Measurements from ENCODE around the gene IPO11. TPM values are rescaled to one million over a fixed set of nuclear protein-coding genes. Genes with fewer than 3 reads are reported as not detected.

The IPO11 gene
- total and polyA plus RNA-seq, 4 donors, result 4.7 to 20.6 (median 9.0) TPM

- H3K27ac ChIP-seq (ENCODE audit: low read depth in 1 of 2, low read length in 2 of 2), result no peak overlapping the region
- no peak overlapping the region for H3K4me3 ChIP-seq (ENCODE audit: low read depth in 1 of 3, low read length in 3 of 3)
- no peaks in the 10 kb centered on the region for H3K36me3 ChIP-seq (ENCODE audit: control insufficient read depth in 4 of 4, insufficient read depth in 3 of 4, low read depth in 1 of 4, low read length in 3 of 4)
- H3K27me3 ChIP-seq (ENCODE audit: control insufficient read depth in 4 of 4, insufficient read depth in 4 of 4, low read length in 3 of 4), result no peaks in the 10 kb centered on the region
- TF ChIP-seq NR2F2 (IDR thresholded peaks at IDR 0.05), result no peak
- no peak for TF ChIP-seq SP1 (IDR thresholded peaks at IDR 0.05)
- DNase-seq (ENCODE audit: low spot score), result no peak
- no peaks in the 10 kb centered on the region for H3K9me3 ChIP-seq (ENCODE audit: control insufficient read depth in 4 of 4, low read length in 3 of 4)
- 94% methylated on average over 4 of the region's 4 CpGs for WGBS
- H3K4me1 ChIP-seq (ENCODE audit: control insufficient read depth in 4 of 4, insufficient read depth in 4 of 4, low read length in 3 of 4), result peaks cover 2 to 5% (median 4%) of the 10 kb centered on the region in 4 donors
- no peak overlapping the region for H3K9ac ChIP-seq (ENCODE audit: low read depth in 1 of 2, low read length in 2 of 2)
Measured at GRCh38 chr5:62418462-62419076, 6.0 kb downstream of the IPO11 start.

GRCh38 chr5:62419609-62420008, 7.0 kb downstream of the IPO11 start:
- no peak overlapping the region for H3K9ac ChIP-seq (ENCODE audit: low read depth in 1 of 2, low read length in 2 of 2)
- no peaks in the 10 kb centered on the region for H3K9me3 ChIP-seq (ENCODE audit: control insufficient read depth in 4 of 4, low read length in 3 of 4)
- peaks cover 0 to 2% (median 0%) of the 10 kb centered on the region in 4 donors for H3K4me1 ChIP-seq (ENCODE audit: control insufficient read depth in 4 of 4, insufficient read depth in 4 of 4, low read length in 3 of 4)
- H3K36me3 ChIP-seq (ENCODE audit: control insufficient read depth in 4 of 4, insufficient read depth in 3 of 4, low read depth in 1 of 4, low read length in 3 of 4), result no peaks in the 10 kb centered on the region
- TF ChIP-seq YY1 (IDR thresholded peaks at IDR 0.05), result no peak
- no peak for TF ChIP-seq NR2F2 (IDR thresholded peaks at IDR 0.05)
- TF ChIP-seq JUND (IDR thresholded peaks at IDR 0.05), result no peak
- TF ChIP-seq RAD21 (IDR thresholded peaks at IDR 0.05), result no peak
- no peak for DNase-seq (ENCODE audit: low spot score)
- no peaks in the 10 kb centered on the region for H3K27me3 ChIP-seq (ENCODE audit: control insufficient read depth in 4 of 4, insufficient read depth in 4 of 4, low read length in 3 of 4)
- no peak overlapping the region for H3K27ac ChIP-seq (ENCODE audit: low read depth in 1 of 2, low read length in 2 of 2)
- H3K4me3 ChIP-seq (ENCODE audit: low read depth in 1 of 3, low read length in 3 of 3), result no peak overlapping the region
- 98% methylated on average over 3 of the region's 3 CpGs for WGBS

- H3K9me3 ChIP-seq (ENCODE audit: control insufficient read depth in 4 of 4, low read length in 3 of 4), result no peaks in the 10 kb centered on the region
Measured at GRCh38 chr5:62421414-62421813, 8.9 kb downstream of the IPO11 start.

GRCh38 chr5:62424763-62425162, 12.2 kb downstream of the IPO11 start:
- Histone ChIP-seq H3K27ac (ENCODE audit: low read depth in 1 of 2, low read length in 2 of 2) (no peak overlapping the region), H3K9ac (ENCODE audit: low read depth in 1 of 2, low read length in 2 of 2) (no peak overlapping the region), H3K36me3 (ENCODE audit: control insufficient read depth in 4 of 4, insufficient read depth in 3 of 4, low read depth in 1 of 4, low read length in 3 of 4) (no peaks in the 10 kb centered on the region), H3K4me3 (ENCODE audit: low read depth in 1 of 3, low read length in 3 of 3) (no peak overlapping the region), H3K9me3 (ENCODE audit: control insufficient read depth in 4 of 4, low read length in 3 of 4) (no peaks in the 10 kb centered on the region), H3K27me3 (ENCODE audit: control insufficient read depth in 4 of 4, insufficient read depth in 4 of 4, low read length in 3 of 4) (no peaks in the 10 kb centered on the region), H3K4me1 (ENCODE audit: control insufficient read depth in 4 of 4, insufficient read depth in 4 of 4, low read length in 3 of 4) (no peaks in the 10 kb centered on the region)
- 98% methylated on average over 1 of the region's 1 CpG for WGBS
- no peak for DNase-seq (ENCODE audit: low spot score)
- TF ChIP-seq GABPA (IDR thresholded peaks at IDR 0.05 in 1 of 2, conservative IDR thresholded peaks at IDR 0.05 in 1 of 2) (no peak), SP1 (IDR thresholded peaks at IDR 0.05) (no peak), RXRA (IDR thresholded peaks at IDR 0.05) (no peak), FOXA2 (IDR thresholded peaks at IDR 0.05) (no peak), HNF4A (conservative IDR thresholded peaks at IDR 0.05) (no peak), TAF1 (conservative IDR thresholded peaks at IDR 0.05) (no peak), REST (IDR thresholded peaks at IDR 0.05) (no peak), MAX (IDR thresholded peaks at IDR 0.05) (no peak), YY1 (IDR thresholded peaks at IDR 0.05) (no peak), EGR1 (IDR thresholded peaks at IDR 0.05; ENCODE audit: low read depth in 2 of 2) (no peak)

More at GRCh38 chr5:62421414-62421813, 8.9 kb downstream of the IPO11 start:
- Histone ChIP-seq H3K27me3 (ENCODE audit: control insufficient read depth in 4 of 4, insufficient read depth in 4 of 4, low read length in 3 of 4) (no peaks in the 10 kb centered on the region), H3K27ac (ENCODE audit: low read depth in 1 of 2, low read length in 2 of 2) (no peak overlapping the region), H3K4me3 (ENCODE audit: low read depth in 1 of 3, low read length in 3 of 3) (no peak overlapping the region), H3K9ac (ENCODE audit: low read depth in 1 of 2, low read length in 2 of 2) (no peak overlapping the region), H3K36me3 (ENCODE audit: control insufficient read depth in 4 of 4, insufficient read depth in 3 of 4, low read depth in 1 of 4, low read length in 3 of 4) (no peaks in the 10 kb centered on the region), H3K4me1 (ENCODE audit: control insufficient read depth in 4 of 4, insufficient read depth in 4 of 4, low read length in 3 of 4) (no peaks in the 10 kb centered on the region)
- 91% methylated on average over 1 of the region's 1 CpG for WGBS
- DNase-seq (ENCODE audit: low spot score), result no peak
- TF ChIP-seq FOXA1 (IDR thresholded peaks at IDR 0.05), result no peak
- TF ChIP-seq CTCF (IDR thresholded peaks at IDR 0.05; ENCODE audit: low read depth, low read length, missing input control), result no peak
- TF ChIP-seq RAD21 (IDR thresholded peaks at IDR 0.05), result no peak
- TF ChIP-seq JUND (IDR thresholded peaks at IDR 0.05), result no peak
- TF ChIP-seq EGR1 (IDR thresholded peaks at IDR 0.05; ENCODE audit: low read depth in 2 of 2), result no peak

Data from liver (tissue), 9 donors.